ENCODE measurements around the gene AP1G2.

DNA sequence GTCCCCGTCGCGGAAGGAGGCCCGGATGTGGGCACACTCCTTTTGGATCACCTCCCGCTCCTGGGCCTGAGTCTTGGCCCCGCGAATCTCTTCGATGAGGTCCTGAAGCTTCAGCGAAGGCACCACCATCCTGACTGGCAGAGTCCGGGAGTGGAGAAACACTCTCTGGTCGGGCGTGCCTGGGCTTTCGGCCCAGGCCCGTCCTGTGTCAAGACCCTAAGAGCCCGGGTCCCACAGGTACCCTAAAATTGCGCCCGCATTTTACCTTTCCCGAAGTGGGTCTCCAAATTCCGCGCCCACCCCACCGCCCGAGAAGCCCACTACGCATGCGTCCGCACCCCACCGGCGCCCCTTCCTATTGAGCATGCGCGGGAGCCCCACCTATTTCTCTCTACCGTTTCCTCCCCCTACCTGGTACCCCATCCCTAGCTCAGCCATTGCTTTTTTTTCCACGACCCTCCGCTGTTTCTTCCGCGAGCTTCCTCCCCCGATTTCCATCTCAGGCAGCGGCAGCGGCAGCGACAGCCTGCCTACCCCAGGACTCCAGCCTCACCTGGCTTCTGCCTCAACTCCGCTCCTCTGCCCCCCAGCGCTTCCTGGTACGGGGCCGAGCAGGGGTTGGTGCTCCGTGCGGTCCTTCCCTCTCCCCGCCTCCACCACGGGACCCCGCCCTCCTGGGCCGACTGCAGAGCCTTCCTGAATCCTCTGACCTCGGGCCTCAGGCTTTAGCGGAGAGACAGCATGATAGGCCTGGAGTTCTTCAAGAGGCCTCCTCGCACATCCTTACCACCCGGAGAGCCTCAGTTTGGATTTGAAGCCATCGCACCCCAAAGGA is at the start of gene AP1G2:
- TF ChIP-seq, protein P1, sequence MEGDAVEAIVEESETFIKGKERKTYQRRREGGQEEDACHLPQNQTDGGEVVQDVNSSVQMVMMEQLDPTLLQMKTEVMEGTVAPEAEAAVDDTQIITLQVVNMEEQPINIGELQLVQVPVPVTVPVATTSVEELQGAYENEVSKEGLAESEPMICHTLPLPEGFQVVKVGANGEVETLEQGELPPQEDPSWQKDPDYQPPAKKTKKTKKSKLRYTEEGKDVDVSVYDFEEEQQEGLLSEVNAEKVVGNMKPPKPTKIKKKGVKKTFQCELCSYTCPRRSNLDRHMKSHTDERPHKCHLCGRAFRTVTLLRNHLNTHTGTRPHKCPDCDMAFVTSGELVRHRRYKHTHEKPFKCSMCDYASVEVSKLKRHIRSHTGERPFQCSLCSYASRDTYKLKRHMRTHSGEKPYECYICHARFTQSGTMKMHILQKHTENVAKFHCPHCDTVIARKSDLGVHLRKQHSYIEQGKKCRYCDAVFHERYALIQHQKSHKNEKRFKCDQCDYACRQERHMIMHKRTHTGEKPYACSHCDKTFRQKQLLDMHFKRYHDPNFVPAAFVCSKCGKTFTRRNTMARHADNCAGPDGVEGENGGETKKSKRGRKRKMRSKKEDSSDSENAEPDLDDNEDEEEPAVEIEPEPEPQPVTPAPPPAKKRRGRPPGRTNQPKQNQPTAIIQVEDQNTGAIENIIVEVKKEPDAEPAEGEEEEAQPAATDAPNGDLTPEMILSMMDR (IDR thresholded peaks at IDR 0.05) = no peak
- TF ChIP-seq POLR2AphosphoS5 (IDR thresholded peaks at IDR 0.05) = peak in 2 of 3 donors; percentile 89 to 90
